ENCODE results near the gene BRSK1.

GRCh38 chr19:55261671-55262126 lies 22.1 kb upstream of the BRSK1 start:
- TF ChIP-seq CTCF (IDR thresholded peaks at IDR 0.05 in 8 of 11, conservative IDR thresholded peaks at IDR 0.05 in 3 of 11) (no peak), POLR2AphosphoS5 (IDR thresholded peaks at IDR 0.05) (no peak)
